ENCODE results near the gene FCRL5.

GRCh38 chr1:157499521-157499920, 52.8 kb downstream of the FCRL5 start:
- TF ChIP-seq POLR2A (IDR thresholded peaks at IDR 0.05) (no peak), CTCF (IDR thresholded peaks at IDR 0.05) (no peak), POLR2AphosphoS5 (IDR thresholded peaks at IDR 0.05) (no peak)
